Activated T-helper 1 cell treated with anti-CD3 and anti-CD28 coated beads, Interleukin-2, amount 50 U/mL, for 16 hours (primary cell): ENCODE results near the gene PSMD9.

Experiments used
- DNase-seq, 2 donors: peaks; one replicate each; pipeline ENCODE4 v3.0.0-alpha.2; 2020; ENCODE audit warnings: low read depth in 1 of 2, low spot score in 1 of 2

PSMD9 gene

DNA sequence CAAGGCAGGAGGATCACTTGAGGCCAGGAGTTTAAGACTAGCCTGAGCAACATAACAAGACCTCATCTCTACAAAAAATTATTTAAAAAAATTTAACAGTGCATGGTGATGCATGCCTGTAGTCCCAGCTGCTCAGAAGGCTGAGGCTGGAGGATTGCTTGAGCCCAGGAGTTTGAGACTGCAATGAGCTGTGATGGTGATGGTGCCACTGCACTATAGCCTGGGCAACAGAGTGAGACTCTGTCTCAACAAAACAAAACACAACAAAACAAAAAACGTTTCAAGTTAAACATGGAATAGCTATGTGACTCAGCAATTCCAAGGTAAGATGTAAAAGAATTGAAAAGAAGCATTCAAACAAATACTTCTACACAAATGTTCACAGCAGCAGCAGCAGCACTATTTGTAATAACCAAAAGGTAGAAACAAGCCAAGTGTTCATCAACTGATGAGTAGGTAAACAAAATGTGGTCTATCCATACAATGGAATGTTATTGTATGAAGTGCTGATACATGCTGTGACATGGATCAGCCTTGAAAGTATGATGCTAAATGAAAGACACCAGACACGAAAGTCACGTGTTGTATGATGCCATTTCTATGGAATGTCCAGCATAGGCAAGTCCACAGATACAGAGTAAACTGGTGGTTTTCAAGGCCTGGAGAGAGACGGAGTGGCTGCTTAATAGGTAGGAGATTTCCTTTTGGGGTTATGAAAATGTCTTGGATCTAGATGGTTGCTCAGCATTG is 61.2 kb downstream of the PSMD9 start:
- no peak for DNase-seq

DNA sequence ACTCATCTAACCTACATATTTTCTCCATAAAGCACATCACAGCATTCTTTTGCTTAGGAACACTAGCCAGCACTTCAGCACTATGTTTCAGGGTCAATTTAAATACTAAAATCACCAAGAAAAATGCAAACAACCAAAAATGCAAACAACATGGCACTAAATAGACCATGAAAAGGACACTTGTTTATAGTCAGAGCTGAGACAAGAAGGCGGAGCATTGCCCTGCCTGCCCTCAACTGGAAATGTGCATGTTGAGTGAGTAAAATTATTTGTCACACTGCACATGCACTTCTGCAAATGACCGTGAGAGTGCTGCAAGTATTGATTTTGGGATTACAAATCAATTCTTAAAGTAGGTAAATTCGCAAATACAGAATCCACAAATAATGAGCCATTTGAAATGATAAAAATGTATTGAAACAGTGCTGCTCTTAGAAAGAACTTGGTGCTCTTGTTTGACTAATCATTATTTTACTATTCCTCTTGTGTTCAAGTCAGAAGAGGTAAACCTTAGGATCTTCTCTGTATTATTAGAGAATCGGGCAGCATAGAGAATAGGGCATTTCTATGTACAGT is 64.6 kb downstream of the PSMD9 start:
- DNase-seq, result no peak

GRCh38 chr12:121953695-121954094 is 65.1 kb downstream of the PSMD9 start:
- no peak for DNase-seq

DNA sequence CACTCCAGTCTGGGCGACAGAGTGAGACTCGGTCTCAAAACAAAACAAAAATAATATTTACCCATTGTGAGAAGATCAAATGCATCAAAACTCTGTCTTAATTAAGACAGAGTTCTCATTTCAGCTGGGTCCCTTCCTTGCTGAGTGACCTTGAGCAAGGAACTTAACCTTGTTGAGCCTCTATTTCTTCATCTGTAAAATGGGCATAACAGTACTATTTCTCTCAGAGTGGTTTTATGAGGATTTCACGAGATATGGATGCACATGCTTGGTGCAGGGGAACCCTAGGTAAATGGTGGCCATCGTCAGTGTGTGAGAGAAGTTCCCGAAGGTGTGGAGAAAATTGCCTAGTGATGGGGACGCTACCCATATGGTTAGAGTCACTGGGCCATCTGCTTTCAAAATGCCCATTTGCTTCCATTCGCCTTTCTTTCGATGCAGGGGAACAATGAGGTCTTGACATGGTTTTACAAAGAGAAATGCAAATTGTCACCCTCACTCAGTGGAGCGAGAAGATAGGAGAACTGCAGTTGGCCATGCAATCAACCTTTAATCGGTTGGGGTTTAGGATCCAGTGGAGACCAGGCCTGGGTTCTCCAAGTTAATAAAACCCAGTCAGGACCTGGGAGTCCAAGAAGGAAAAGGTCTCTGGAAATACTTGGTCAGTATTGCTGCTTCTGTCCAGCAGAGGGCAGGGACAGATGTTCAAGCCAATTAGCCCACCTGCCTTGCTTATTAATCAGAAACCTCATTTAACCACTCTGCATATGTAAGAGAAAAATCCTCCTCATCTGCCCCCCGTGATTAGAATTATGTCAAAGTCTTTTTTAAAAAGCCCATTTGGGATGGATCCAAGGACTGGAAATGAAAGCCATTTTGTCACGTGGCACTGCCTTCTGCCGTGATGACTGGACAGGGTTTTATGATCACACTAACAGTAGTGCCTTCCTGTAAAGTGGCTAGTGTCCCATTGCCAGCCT is 67.0 kb downstream of the PSMD9 start:
- DNase-seq, result no peak

DNA sequence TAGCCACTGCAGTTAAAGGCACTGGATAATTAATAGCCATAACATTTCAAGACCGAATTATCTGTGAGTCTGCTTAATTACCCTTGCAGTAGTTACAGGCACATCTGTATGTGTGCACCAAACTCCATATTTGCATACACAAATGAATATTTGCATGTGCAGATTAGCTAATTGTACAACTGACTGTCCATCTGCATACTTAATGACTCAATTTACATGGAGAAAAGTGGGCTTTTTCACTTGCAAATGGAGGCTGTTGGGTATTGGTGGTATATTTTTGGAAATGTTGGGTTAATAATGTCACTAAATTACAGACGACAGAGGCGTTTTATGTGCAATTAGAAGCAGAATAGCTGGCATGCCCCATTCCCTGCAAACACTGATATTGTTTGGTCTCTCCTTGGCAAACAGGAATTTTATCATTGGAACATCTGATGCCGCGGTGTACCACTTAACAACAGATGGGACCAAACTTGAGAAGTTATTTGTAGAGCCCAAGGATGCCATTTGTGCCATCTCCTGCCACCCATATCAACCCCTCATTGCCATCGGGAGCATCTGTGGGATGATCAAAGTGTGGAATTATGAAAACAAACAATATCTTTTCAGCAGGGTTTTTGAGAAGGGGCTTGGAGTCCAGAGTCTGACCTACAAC is 69.4 kb downstream of the PSMD9 start:
- no peak for DNase-seq

DNA sequence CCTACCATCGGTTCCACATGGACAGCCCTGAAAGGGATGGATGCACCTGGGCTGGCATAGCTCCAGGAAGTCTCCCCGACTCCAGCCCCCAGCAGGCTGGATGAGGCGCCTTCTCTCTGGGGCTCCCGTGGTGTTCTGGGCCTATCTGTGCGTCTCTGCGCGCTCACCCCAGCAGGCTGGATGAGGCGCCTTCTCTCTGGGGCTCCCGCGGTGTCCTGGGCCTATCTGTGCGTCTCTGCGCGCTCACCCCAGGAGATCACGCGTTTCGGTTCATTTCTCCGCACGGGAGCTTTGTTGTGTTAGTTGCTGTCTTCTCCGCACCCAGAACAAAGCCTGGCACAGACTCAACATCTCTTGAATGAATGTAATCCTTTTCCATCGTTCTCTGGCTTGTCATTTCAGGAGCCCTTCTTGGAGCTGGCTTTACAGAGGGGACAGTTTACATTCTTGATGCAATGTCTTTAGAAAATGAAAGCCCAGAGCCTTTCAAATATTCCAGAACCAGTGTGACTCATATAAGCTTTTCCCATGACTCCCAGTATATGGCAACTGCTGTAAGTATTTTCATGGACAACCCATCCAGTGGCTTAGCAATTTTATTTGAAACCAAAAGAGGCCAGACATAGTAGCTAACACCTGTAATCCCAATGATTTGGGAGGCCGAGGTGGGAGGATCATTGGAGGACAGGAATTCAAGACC is 70.1 kb downstream of the PSMD9 start:
- no peak for DNase-seq

DNA sequence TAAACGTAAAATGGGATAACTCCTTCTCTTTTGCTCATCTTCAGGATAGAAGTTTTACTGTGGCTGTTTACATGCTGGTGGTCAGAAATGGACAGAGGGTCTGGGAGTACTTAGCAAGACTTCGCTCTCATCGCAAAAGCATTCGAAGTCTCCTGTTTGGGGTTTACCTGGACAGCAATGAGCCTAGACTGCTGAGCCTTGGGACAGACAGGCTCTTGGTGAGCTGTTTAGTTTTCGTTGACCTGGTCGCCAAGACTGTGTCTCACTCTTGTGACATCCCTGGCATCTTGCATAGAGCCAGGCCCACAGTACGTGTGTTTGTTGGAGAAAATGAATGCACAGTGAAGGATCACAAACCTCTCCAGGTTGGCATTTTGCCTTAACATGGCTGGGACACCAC is 72.0 kb downstream of the PSMD9 start:
- no peak for DNase-seq

DNA sequence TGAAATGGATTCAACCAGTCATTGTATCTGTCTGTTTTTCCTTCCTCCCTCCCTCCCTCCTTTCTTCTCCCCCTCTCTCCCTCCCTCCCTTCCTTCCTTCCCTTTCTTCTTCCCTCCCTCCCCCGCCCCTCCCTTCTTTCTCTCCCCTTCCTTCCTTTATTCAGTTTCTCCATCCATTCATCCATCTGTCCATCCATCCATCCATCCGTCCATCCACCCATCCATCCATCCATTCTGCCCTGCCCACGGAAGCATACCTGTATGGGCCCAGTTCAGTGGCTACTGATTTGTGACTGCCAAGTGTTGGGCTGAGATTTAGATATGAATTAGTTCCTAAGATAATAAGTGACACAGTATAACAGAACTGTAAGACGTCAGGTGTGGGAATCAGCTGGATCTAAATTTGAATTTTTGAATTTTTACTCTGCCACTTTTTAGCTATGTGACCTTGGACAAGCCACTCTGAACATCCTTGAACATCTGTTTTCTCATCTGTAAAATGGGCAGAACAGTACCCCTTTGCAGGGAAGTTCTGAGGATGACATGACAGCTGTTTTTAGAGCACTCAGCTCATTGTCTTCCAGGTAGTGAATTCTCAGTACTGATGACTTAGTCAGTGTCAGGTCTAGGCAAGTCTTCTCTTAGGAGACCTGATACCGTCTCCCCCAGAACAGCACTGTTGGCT is 72.7 kb downstream of the PSMD9 start:
- DNase-seq, result no peak

DNA sequence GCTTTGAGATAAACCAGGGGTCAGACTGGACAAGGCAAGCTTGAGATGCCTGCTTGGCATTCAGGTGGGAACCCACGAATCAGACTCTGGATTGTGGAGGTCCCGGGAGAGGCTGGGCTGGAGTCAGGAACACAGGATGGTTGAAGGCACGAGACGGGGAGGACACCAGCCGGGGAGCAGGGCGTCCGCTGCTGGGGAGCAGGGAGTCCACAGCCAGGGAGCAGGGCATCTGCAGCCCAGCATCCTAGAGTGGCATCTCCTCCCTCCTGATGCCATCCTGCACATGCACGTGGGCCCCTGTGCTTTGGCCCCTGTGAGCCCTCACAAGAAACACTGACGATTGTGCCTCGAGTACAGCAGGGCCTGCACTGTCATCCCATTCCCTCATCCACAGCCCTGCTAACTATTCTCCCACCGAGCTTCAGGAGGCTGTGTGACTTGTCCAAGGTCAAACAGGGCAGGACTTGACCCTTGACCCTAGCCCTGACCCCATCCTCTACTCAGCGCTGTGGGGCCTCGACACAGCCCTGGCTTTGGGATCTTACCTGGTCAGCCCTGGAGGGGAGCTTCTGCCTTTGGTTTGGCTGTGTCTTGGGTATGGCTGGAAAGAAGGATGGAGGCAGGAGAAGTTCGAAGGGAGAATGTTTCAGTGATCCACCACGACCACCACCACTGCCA is 74.9 kb downstream of the PSMD9 start:
- DNase-seq, result no peak

GRCh38 chr12:121964813-121965643 is 76.4 kb downstream of the PSMD9 start:
- no peak for DNase-seq

- no peak for DNase-seq
Observed at GRCh38 chr12:121966959-121967358, 78.4 kb downstream of the PSMD9 start.
